ENCODE results near the gene IL10.

Gene IL10

GRCh38 chr1:206732992-206733391 lies 39.3 kb downstream of the IL10 start:
- DNase-seq: no peak

- no peak for DNase-seq
Measured at GRCh38 chr1:206732508-206732907, 39.8 kb downstream of the IL10 start.

- DNase-seq: no peak
Measured at GRCh38 chr1:206729507-206729906, 42.8 kb downstream of the IL10 start.

GRCh38 chr1:206729050-206729449 lies 43.2 kb downstream of the IL10 start:
- no peak for DNase-seq

GRCh38 chr1:206728697-206728987 lies 43.7 kb downstream of the IL10 start:
- DNase-seq: no peak

- no peak for DNase-seq
Measured at GRCh38 chr1:206727981-206728696, 44.2 kb downstream of the IL10 start.

- no peak for DNase-seq
Measured at GRCh38 chr1:206725109-206725963, 47.0 kb downstream of the IL10 start.

GRCh38 chr1:206723805-206724472 lies 48.4 kb downstream of the IL10 start:
- DNase-seq: no peak

- DNase-seq: no peak
Measured at GRCh38 chr1:206723462-206723804, 48.9 kb downstream of the IL10 start.

GRCh38 chr1:206722751-206723461 lies 49.4 kb downstream of the IL10 start:
- DNase-seq: no peak

GRCh38 chr1:206721454-206721853 lies 50.8 kb downstream of the IL10 start:
- DNase-seq: no peak

GRCh38 chr1:206719169-206719839 lies 53.0 kb downstream of the IL10 start:
- no peak for DNase-seq

GRCh38 chr1:206717674-206717989 lies 54.7 kb downstream of the IL10 start:
- no peak for DNase-seq

All from NCI-H1048 (cell line).